Measurements from ENCODE around the gene MANF.

- no peak for TF ChIP-seq REST (IDR thresholded peaks at IDR 0.05; ENCODE audit: low read depth)
- TF ChIP-seq CTCF (IDR thresholded peaks at IDR 0.05 in 2 of 3, conservative IDR thresholded peaks at IDR 0.05 in 1 of 3; ENCODE audit: borderline replicate concordance in 1 of 3, insufficient read depth in 1 of 3, low read depth in 2 of 3, low read length in 2 of 3) = no peak
- no peak for TF ChIP-seq CEBPB (IDR thresholded peaks at IDR 0.05; ENCODE audit: low read depth)
- no peak for TF ChIP-seq EGR1 (IDR thresholded peaks at IDR 0.05; ENCODE audit: low read depth)
- no peak for TF ChIP-seq RAD21 (IDR thresholded peaks at IDR 0.05; ENCODE audit: low read depth)
- TF ChIP-seq POLR2A (IDR thresholded peaks at IDR 0.05; ENCODE audit: borderline replicate concordance, extremely low read depth, insufficient read depth, insufficient read length) = no peak
- TF ChIP-seq EZH2phosphoT487 (IDR thresholded peaks at IDR 0.05; ENCODE audit: borderline replicate concordance) = no peak
- no peak for TF ChIP-seq EZH2 (IDR thresholded peaks at IDR 0.05)
- TF ChIP-seq POLR2AphosphoS5 (IDR thresholded peaks at IDR 0.05; ENCODE audit: low read depth, low read length) = no peak
Observed at GRCh38 chr3:51434110-51434509, 49.0 kb downstream of the MANF start.
